Measurements from ENCODE around the gene HS3ST5. TPM values are rescaled to one million over a fixed set of nuclear protein-coding genes. Genes with fewer than 3 reads are reported as not detected.
"Not testable (repeated sequence)": the region's sequence is repeated elsewhere in the genome, so short reads cannot be mapped to it uniquely, and the experiment has no call there.

The HS3ST5 gene
- total RNA-seq, 4 donors from 2014 or later = 0.42 to 2.8 TPM; not detected in 2

GRCh38 chr6:114218437-114219340 is 124.1 kb downstream of the HS3ST5 start:
- Histone ChIP-seq H3K4me3 (no peak overlapping the region), H3K27me3 (no peaks in the 10 kb centered on the region), H3K36me3 (no peaks in the 10 kb centered on the region), H3K9me3 (no peaks in the 10 kb centered on the region), H3K4me1 (no peaks in the 10 kb centered on the region), H3K27ac (no peak overlapping the region)
- 81 to 82% methylated on average over 8 of the region's 8 CpGs for WGBS, 2 donors
- DNase-seq (ENCODE audit: low spot score in 2 of 2) = no peak
- TF ChIP-seq POLR2A (IDR thresholded peaks at IDR 0.05) (no peak), CTCF (IDR thresholded peaks at IDR 0.05) (no peak), EP300 (IDR thresholded peaks at IDR 0.05) (no peak)

- not testable (repeated sequence) for H3K4me1 ChIP-seq; H3K27ac ChIP-seq; H3K9me3 ChIP-seq; H3K4me3 ChIP-seq; DNase-seq (ENCODE audit: low spot score in 2 of 2); H3K36me3 ChIP-seq; H3K27me3 ChIP-seq
- 87 to 93% methylated on average over 10 of the region's 10 CpGs for WGBS, 2 donors
These were observed 124.8 kb downstream of the HS3ST5 start for GRCh38 chr6:114217996-114218395.

GRCh38 chr6:114216789-114217467 is 125.9 kb downstream of the HS3ST5 start:
- Histone ChIP-seq H3K9me3 (peaks cover 0 to 3% (median 0%) of the 10 kb centered on the region in 4 donors), H3K27me3 (no peaks in the 10 kb centered on the region), H3K36me3 (no peaks in the 10 kb centered on the region), H3K27ac (no peak overlapping the region), H3K4me1 (no peaks in the 10 kb centered on the region), H3K4me3 (no peak overlapping the region)
- WGBS, 2 donors = 88 to 89% methylated on average over 3 of the region's 3 CpGs
- no peak for DNase-seq (ENCODE audit: low spot score in 2 of 2)
- TF ChIP-seq POLR2A (IDR thresholded peaks at IDR 0.05) (no peak), CTCF (IDR thresholded peaks at IDR 0.05) (no peak), EP300 (IDR thresholded peaks at IDR 0.05) (no peak)

- Histone ChIP-seq H3K4me3 (no peak overlapping the region), H3K36me3 (no peaks in the 10 kb centered on the region), H3K4me1 (no peaks in the 10 kb centered on the region), H3K27ac (no peak overlapping the region), H3K9me3 (peaks cover 0 to 4% (median 0%) of the 10 kb centered on the region in 4 donors), H3K27me3 (no peaks in the 10 kb centered on the region)
- 93 to 94% methylated on average over 4 of the region's 4 CpGs for WGBS, 2 donors
- TF ChIP-seq CTCF (IDR thresholded peaks at IDR 0.05) (no peak), EP300 (IDR thresholded peaks at IDR 0.05) (no peak), POLR2A (IDR thresholded peaks at IDR 0.05) (no peak)
- no peak for DNase-seq (ENCODE audit: low spot score in 2 of 2)
These were observed 132.4 kb downstream of the HS3ST5 start for GRCh38 chr6:114210467-114210866.

- Histone ChIP-seq H3K27ac (no peak overlapping the region), H3K9me3 (no peaks in the 10 kb centered on the region), H3K4me3 (no peak overlapping the region), H3K36me3 (no peaks in the 10 kb centered on the region), H3K27me3 (no peaks in the 10 kb centered on the region), H3K4me1 (no peaks in the 10 kb centered on the region)
- no peak for DNase-seq (ENCODE audit: low spot score in 2 of 2)
- 59 to 77% methylated on average over 3 of the region's 3 CpGs for WGBS, 2 donors
- no peak for TF ChIP-seq POLR2A (IDR thresholded peaks at IDR 0.05)
- TF ChIP-seq EP300 (IDR thresholded peaks at IDR 0.05) = no peak
- TF ChIP-seq CTCF (IDR thresholded peaks at IDR 0.05) = no peak
These were observed 139.4 kb downstream of the HS3ST5 start for GRCh38 chr6:114203460-114203859.
